AG04449 (cell line): ENCODE data around the gene HTT.

Experiments used
- CTCF ChIA-PET: fragments of 350-600 bp; formaldehyde crosslinking; extraction: SDS; loops from one replicate; lab custom pipeline; 2021; ENCODE audit warnings: antibody characterized with exemption; lab: Yijun Ruan, JAX
- POLR2A ChIA-PET: fragments of 400-600, 350-600 bp; formaldehyde crosslinking; extraction: SDS; loops from one replicate; lab custom pipeline; 2020; ENCODE audit warnings: antibody characterized with exemption, inconsistent platforms; lab: Yijun Ruan, JAX
- DNase-seq: peaks from one replicate; pipeline ENCODE4 v3.0.0-alpha.2; 2010; ENCODE audit warnings: low read depth, low spot score
- H3K4me3 ChIP-seq: 2 replicates; pipeline ENCODE4 v1.5.1; 2011; ENCODE audit warnings: low read depth, mild to moderate bottlenecking, control low read depth, low read length
- TF ChIP-seq, protein P1 (sequence below): IDR thresholded peaks from one replicate; pipeline ENCODE4 v1.5.1; 2011; ENCODE audit warnings: mild to moderate bottlenecking, moderate library complexity, low read length, control low read depth, inconsistent platforms; ENCODE audit not compliant: insufficient read depth; ENCODE audit errors: missing control alignments

HTT gene

DNA sequence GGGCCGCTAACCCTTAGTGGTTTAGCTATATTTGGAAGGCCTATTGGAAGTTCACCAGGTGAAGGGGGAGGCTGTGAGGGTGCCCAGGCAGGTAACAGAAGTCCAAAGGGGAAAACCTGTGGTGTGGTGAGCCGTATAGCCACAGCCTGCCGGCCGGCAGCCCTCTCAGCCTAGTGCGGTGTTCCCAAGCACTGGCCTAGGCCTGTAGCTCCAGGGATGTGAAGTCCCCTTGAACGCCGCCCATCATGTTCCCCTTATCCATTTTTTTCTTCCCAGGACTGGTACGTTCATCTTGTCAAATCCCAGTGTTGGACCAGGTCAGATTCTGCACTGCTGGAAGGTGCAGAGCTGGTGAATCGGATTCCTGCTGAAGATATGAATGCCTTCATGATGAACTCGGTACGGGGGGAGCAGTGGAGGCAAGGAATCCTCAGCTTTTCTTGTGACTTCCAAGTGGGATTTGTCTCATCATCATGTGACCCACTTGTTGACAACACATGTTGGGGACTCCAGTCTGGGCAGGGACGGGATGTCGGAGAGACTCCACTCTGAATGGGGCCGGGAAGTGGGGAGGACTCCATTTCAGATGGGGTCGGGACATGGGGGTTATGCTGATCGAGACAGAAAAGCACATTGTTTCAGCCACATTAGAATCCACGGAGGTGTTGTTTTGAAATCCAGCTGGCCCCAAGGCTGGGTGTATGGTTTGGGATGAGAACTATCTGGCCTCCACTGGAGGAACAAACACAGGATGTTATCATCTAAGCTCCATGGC is 135.3 kb downstream of the HTT start:
- TF ChIP-seq, protein P1, sequence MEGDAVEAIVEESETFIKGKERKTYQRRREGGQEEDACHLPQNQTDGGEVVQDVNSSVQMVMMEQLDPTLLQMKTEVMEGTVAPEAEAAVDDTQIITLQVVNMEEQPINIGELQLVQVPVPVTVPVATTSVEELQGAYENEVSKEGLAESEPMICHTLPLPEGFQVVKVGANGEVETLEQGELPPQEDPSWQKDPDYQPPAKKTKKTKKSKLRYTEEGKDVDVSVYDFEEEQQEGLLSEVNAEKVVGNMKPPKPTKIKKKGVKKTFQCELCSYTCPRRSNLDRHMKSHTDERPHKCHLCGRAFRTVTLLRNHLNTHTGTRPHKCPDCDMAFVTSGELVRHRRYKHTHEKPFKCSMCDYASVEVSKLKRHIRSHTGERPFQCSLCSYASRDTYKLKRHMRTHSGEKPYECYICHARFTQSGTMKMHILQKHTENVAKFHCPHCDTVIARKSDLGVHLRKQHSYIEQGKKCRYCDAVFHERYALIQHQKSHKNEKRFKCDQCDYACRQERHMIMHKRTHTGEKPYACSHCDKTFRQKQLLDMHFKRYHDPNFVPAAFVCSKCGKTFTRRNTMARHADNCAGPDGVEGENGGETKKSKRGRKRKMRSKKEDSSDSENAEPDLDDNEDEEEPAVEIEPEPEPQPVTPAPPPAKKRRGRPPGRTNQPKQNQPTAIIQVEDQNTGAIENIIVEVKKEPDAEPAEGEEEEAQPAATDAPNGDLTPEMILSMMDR = no peak
- DNase-seq = no peak
- ChIA-PET POLR2A (no interaction called here), CTCF (interaction anchor here (0.7 to 0.8 kb wide), 2 partner anchors 15 to 22 kb away, joined by 3 read pairs; no protein-coding TSS in a partner anchor)
- H3K4me3 ChIP-seq = no peak overlapping the region

DNA sequence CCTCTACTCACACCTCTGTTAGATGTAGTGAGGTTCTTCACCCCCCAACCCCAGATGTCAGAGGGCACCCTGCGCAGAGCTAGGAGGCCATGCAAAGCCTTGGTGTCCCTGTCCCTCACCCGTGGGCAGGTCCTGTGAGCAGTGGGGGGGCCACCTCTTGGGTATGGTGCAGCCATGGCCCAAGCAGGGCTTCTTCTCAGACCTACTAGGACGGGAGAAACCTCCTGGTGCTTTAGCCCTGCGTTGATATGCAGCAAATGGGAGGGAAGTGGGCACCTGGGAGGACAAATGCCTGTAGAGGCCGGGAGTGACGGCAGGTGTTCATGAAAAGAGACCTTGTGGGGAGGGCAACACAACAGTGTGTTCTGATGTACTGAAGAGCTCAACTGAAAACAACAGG is 136.0 kb downstream of the HTT start:
- CTCF ChIA-PET = no interaction called here
- TF ChIP-seq, protein P1 = no peak
- POLR2A ChIA-PET = no interaction called here
- no peak for DNase-seq
- no peak overlapping the region for H3K4me3 ChIP-seq

DNA sequence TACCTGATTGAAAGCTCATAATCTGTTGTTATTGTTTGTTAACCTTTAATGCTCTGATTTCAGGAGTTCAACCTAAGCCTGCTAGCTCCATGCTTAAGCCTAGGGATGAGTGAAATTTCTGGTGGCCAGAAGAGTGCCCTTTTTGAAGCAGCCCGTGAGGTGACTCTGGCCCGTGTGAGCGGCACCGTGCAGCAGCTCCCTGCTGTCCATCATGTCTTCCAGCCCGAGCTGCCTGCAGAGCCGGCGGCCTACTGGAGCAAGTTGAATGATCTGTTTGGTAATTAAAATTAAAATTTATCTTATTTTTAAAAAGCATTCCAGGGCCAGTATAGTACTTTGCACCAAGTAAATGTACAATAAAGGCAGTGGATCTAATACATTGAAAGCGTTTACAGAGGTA is 137.4 kb downstream of the HTT start:
- ChIA-PET CTCF (interaction anchor here (0.8 to 1.0 kb wide), 2 partner anchors 19 to 269 kb away, joined by 3 to 4 read pairs; no protein-coding TSS in a partner anchor), POLR2A (no interaction called here)
- DNase-seq = no peak
- no peak overlapping the region for H3K4me3 ChIP-seq
- TF ChIP-seq, protein P1 = no peak

DNA sequence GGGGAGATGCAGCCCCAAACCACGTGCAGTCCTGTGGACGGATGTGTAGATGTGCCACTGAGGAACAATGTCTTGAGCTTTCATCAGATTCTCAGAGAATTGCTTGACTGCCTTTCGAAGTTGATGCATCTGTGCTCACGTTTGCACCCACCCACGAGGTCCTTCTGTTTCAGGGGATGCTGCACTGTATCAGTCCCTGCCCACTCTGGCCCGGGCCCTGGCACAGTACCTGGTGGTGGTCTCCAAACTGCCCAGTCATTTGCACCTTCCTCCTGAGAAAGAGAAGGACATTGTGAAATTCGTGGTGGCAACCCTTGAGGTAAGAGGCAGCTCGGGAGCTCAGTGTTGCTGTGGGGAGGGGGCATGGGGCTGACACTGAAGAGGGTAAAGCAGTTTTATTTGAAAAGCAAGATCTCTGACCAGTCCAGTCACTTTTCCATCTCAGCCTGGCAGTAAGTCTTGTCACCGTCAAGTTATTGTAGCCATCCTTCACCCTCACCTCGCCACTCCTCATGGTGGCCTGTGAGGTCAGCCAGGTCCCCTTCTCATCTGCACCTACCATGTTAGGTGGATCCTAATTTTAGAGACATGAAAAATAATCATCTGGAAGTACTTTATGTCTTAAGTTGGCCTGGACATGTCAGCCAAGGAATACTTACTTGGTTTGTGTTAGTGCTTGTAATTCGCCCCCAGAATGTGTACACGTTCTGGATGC is 138.1 kb downstream of the HTT start:
- ChIA-PET CTCF (interaction anchor here (0.8 kb wide), 1 partner anchor 268 kb away, joined by 4 read pairs; no protein-coding TSS in a partner anchor), POLR2A (no interaction called here)
- no peak overlapping the region for H3K4me3 ChIP-seq
- TF ChIP-seq, protein P1 = no peak
- no peak for DNase-seq

DNA sequence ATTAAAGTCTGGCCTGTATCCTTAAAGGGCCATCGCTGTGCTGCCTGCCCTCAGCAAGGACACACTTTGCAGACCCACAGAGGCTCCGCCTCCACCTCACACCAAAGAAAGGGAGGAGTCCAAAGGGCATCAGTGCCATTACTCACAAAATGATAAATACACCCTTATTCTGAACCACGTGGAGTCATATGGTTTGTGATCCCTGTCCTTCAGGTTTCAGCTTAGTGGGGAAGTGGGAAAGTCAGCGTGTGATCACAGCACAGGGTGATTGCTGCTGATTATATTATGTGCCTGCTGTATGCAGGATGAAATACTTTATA is 138.6 kb downstream of the HTT start:
- TF ChIP-seq, protein P1 = no peak
- CTCF ChIA-PET = no interaction called here

DNA sequence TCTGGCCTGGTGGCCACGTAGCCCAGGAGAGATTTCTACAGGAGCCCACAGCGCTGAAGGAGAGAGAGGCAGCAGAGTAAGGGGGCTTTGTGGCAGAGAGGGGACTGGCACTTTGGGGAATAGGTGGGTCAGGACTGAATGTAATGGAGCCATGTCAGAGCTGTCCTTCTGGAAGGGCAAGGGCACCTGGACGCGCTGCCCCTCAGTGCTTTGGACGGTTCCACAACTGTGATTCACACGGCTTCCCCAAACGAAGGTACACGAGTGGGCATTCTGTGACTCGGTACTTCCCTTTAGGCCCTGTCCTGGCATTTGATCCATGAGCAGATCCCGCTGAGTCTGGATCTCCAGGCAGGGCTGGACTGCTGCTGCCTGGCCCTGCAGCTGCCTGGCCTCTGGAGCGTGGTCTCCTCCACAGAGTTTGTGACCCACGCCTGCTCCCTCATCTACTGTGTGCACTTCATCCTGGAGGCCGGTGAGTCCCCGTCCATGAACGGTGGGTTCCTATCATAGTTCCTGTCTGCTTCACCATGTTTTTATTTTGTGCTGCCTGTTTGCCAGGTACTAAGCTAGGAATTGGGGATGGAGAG is 139.3 kb downstream of the HTT start:
- TF ChIP-seq, protein P1 = no peak
- DNase-seq = no peak
- ChIA-PET POLR2A (no interaction called here), CTCF (interaction anchor here (1.5 kb wide), 1 partner anchor 9 kb away, joined by 4 read pairs; no protein-coding TSS in a partner anchor)
- no peak overlapping the region for H3K4me3 ChIP-seq

More for the DNA sequence above, 138.6 kb downstream of the HTT start:
- DNase-seq = no peak
- POLR2A ChIA-PET = no interaction called here
- H3K4me3 ChIP-seq = no peak overlapping the region
